ENCODE measurements around the gene BTN1A1.

BTN1A1 gene

GRCh38 chr6:26486358-26486757, 13.7 kb upstream of the BTN1A1 start:
- no peaks in the 10 kb centered on the region for H3K27me3 ChIP-seq (ENCODE audit: insufficient read depth, poor library complexity, severe bottlenecking)
- H3K27ac ChIP-seq (replicated peaks), result no peak overlapping the region
- DNase-seq (ENCODE audit: low read depth in 1 of 2, low spot score in 1 of 2), result no peak
- TF ChIP-seq SPI1 (IDR thresholded peaks at IDR 0.05; ENCODE audit: borderline replicate concordance, low read depth) (no peak), POLR2AphosphoS5 (IDR thresholded peaks at IDR 0.05; ENCODE audit: low read depth) (no peak), GABPA (IDR thresholded peaks at IDR 0.05; ENCODE audit: low read depth) (no peak)
- TF ChIP-seq, protein P1, sequence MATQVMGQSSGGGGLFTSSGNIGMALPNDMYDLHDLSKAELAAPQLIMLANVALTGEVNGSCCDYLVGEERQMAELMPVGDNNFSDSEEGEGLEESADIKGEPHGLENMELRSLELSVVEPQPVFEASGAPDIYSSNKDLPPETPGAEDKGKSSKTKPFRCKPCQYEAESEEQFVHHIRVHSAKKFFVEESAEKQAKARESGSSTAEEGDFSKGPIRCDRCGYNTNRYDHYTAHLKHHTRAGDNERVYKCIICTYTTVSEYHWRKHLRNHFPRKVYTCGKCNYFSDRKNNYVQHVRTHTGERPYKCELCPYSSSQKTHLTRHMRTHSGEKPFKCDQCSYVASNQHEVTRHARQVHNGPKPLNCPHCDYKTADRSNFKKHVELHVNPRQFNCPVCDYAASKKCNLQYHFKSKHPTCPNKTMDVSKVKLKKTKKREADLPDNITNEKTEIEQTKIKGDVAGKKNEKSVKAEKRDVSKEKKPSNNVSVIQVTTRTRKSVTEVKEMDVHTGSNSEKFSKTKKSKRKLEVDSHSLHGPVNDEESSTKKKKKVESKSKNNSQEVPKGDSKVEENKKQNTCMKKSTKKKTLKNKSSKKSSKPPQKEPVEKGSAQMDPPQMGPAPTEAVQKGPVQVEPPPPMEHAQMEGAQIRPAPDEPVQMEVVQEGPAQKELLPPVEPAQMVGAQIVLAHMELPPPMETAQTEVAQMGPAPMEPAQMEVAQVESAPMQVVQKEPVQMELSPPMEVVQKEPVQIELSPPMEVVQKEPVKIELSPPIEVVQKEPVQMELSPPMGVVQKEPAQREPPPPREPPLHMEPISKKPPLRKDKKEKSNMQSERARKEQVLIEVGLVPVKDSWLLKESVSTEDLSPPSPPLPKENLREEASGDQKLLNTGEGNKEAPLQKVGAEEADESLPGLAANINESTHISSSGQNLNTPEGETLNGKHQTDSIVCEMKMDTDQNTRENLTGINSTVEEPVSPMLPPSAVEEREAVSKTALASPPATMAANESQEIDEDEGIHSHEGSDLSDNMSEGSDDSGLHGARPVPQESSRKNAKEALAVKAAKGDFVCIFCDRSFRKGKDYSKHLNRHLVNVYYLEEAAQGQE (IDR thresholded peaks at IDR 0.05; ENCODE audit: insufficient replicate concordance, low read depth), result no peak
- TF ChIP-seq, protein P2, sequence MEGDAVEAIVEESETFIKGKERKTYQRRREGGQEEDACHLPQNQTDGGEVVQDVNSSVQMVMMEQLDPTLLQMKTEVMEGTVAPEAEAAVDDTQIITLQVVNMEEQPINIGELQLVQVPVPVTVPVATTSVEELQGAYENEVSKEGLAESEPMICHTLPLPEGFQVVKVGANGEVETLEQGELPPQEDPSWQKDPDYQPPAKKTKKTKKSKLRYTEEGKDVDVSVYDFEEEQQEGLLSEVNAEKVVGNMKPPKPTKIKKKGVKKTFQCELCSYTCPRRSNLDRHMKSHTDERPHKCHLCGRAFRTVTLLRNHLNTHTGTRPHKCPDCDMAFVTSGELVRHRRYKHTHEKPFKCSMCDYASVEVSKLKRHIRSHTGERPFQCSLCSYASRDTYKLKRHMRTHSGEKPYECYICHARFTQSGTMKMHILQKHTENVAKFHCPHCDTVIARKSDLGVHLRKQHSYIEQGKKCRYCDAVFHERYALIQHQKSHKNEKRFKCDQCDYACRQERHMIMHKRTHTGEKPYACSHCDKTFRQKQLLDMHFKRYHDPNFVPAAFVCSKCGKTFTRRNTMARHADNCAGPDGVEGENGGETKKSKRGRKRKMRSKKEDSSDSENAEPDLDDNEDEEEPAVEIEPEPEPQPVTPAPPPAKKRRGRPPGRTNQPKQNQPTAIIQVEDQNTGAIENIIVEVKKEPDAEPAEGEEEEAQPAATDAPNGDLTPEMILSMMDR (IDR thresholded peaks at IDR 0.05; ENCODE audit: insufficient read depth, low read length), result no peak
- no peak overlapping the region for H3K4me3 ChIP-seq (replicated peaks; ENCODE audit: insufficient read depth, low read length)

DNA sequence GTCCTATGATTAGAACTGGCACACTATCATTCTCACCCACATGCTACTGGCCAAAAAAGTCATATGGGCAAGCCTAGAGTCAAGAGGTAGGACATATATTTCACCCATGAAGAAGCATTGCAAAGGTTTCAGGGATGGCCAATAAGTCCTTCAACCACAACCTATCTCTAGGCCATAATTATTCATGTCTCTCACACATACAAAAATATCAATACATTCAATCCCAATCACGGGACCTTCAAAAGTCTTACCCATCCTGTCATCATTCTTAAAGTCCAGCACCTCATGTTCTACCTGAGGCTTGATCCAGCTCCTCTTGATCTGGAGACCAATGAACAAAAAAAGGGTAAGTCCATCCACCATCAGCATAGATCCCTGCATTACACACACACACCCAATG, 12.6 kb upstream of the BTN1A1 start:
- no peak overlapping the region for H3K27ac ChIP-seq (replicated peaks)
- no peak for DNase-seq (ENCODE audit: low read depth in 1 of 2, low spot score in 1 of 2)
- no peaks in the 10 kb centered on the region for H3K27me3 ChIP-seq (ENCODE audit: insufficient read depth, poor library complexity, severe bottlenecking)
- no peak overlapping the region for H3K4me3 ChIP-seq (replicated peaks; ENCODE audit: insufficient read depth, low read length)
- TF ChIP-seq, protein P1 (IDR thresholded peaks at IDR 0.05; ENCODE audit: insufficient replicate concordance, low read depth), result no peak
- TF ChIP-seq GABPA (IDR thresholded peaks at IDR 0.05; ENCODE audit: low read depth) (no peak), POLR2AphosphoS5 (IDR thresholded peaks at IDR 0.05; ENCODE audit: low read depth) (no peak), SPI1 (IDR thresholded peaks at IDR 0.05; ENCODE audit: borderline replicate concordance, low read depth) (no peak)
- TF ChIP-seq, protein P2 (IDR thresholded peaks at IDR 0.05; ENCODE audit: insufficient read depth, low read length), result no peak

DNA sequence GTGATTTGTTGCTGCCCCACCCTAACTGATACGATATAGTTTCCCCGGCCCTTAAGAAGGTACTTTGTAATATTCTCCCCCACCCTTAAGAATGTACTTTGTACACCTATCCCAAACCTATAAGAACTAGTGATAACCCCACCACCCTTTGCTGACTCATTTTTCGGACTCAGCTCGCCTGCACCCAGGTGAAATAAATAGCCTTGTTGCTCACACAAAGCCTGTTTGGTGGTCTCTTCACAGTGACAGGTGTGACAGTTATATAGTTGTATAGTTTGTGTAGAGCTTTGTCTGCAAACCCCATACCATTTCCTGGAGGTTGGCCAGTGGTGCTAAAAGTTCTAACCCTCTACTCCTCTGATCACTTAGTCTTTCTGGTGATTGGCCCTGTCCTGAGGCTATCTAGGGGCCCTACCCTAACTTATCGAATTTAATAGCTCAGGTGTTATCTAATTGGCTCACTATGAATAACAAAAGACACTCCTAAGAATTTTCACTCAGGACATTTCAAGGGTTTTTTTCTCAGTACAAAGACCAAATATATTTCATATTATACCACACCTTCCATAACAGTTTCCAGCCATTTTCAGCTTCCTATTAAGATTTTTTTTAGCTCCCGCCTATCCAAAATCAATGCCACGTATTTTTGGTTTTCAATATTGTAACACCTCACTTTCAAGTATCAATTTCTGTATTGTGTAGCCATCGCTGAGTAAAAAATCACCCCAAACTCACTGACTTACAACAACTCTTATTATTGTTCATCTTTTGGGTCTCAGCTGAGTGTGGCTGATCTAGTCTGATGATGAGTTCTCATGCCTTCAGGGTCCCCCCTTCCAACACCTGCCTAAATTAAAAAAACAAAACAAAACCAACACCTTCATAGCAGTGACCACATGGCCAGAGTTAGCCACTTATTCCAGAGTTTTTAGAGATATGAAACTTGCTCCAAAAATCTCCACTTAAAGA, 9.8 kb upstream of the BTN1A1 start:
- DNase-seq (ENCODE audit: low read depth in 1 of 2, low spot score in 1 of 2), result no peak
- H3K4me3 ChIP-seq (replicated peaks; ENCODE audit: insufficient read depth, low read length), result no peak overlapping the region
- no peaks in the 10 kb centered on the region for H3K27me3 ChIP-seq (ENCODE audit: insufficient read depth, poor library complexity, severe bottlenecking)
- no peak overlapping the region for H3K27ac ChIP-seq (replicated peaks)
- no peak for TF ChIP-seq SPI1 (IDR thresholded peaks at IDR 0.05; ENCODE audit: borderline replicate concordance, low read depth)

GRCh38 chr6:26491604-26492003, 8.5 kb upstream of the BTN1A1 start:
- no peak for TF ChIP-seq SPI1 (IDR thresholded peaks at IDR 0.05; ENCODE audit: borderline replicate concordance, low read depth)
- Histone ChIP-seq H3K27ac (replicated peaks) (no peak overlapping the region), H3K27me3 (ENCODE audit: insufficient read depth, poor library complexity, severe bottlenecking) (no peaks in the 10 kb centered on the region), H3K4me3 (replicated peaks; ENCODE audit: insufficient read depth, low read length) (no peak overlapping the region)
- DNase-seq (ENCODE audit: low read depth in 1 of 2, low spot score in 1 of 2), result no peak

All from HL-60 (cell line).